GM20000 (cell line): Measurements from ENCODE around the gene CHRNA4.

ENCODE experiments used
- DNase-seq: peaks from one replicate; pipeline ENCODE4 v3.0.0; 2012; ENCODE audit warnings: low spot score
- CTCF ChIP-seq: IDR thresholded peaks from 2 replicates; pipeline ENCODE4 v1.5.1; 2012; ENCODE audit warnings: mild to moderate bottlenecking, control low read depth; ENCODE audit errors: extremely low read depth, missing control alignments

CHRNA4 gene

DNA sequence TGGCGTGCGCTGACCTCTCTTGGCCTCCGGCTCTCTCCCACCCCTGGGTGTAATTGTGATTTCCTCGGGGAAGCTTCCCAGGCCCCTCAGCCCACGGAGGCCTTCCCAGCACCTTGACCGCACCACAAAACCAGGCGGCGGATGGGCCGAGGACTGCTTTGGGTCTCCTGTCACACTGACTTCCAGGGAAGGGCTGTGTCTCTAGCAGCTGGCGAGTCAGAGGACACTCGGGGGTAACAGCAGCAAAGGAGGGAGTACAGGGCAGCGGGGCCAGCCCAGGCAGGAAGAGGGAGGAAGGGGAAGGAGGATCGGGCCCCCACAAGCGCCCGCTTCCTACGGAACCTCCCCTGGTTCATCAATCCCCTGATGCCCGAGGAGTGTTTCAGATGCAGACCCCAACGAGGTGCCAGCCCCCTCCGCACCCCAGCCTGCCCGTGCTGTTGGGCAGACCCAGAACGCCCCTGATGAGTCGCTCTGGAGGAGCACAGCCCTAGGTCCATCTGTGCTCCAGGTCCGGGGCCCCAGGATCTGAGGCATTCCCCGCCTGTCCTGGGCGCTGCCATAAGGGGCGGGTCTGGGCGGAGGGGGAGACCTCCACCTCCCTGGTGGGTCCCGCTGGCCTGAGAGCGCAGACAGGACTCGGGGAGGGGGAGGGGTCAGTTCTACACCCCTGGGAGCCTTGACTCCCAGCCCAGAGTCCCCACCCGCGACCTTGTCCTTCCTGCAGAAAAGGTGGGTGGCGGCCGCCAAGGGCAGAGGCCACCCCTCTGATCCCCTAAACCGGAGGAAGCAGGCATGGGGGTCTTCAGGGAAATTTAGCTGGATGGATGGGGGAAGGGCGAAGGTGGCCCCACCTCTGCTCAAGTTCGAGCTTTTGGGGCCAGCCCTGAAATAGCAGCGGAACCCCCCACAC lies 956 bp downstream of the CHRNA4 start:
- TF ChIP-seq CTCF: no peak
- DNase-seq: no peak

GRCh38 chr20:63359164-63359934 lies 1.8 kb downstream of the CHRNA4 start:
- no peak for TF ChIP-seq CTCF
- no peak for DNase-seq

DNA sequence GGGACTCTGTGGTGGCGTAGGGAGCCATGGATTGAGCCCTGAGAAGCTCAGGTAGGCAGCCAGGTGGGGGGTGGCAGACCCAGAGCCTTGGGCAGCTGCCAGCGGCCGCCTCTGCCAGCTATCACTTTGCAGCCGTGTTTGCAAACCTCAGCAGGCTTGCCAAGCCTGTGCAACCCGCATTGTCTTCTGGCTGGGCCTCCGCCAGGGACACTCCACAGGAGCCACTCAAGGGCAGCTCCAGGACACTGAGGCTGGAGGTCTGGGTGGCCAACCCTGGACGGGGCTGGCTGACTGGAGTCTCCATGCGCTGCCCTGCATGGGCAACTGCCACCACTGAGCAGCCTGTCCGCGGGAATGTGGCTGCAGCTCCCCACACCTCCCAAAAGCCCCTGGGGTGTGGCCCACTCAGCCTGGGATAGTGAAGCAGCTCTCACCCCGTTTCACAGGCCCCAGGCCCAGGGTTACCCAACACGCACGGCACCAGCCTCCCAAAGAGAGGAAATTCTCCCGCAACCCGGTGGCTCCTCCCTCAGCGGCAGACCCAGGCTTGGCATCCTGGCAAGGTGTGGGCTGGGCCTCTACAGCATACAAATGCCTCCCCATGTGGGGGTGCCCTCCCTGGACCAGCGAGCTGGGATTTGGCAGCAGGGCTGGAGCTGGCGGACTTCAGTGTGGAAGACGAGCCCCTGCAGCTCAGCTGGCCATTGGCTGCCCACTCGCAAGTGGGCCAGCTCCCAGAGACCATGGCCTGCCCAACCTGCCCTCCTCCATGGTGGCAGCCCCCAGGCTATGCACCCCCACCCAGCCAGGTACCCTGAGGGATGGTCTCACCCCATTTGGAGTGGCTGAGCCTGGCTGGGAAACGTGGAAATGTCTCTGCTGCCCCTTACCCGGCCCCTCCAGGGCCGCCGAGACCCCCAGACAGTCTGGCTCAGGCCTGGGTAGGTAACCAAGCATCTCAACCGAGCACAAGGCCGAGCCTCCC lies 2.9 kb downstream of the CHRNA4 start:
- no peak for TF ChIP-seq CTCF
- no peak for DNase-seq

- no peak for TF ChIP-seq CTCF
- DNase-seq: no peak
Observed at GRCh38 chr20:63356931-63357879, 3.9 kb downstream of the CHRNA4 start.

DNA sequence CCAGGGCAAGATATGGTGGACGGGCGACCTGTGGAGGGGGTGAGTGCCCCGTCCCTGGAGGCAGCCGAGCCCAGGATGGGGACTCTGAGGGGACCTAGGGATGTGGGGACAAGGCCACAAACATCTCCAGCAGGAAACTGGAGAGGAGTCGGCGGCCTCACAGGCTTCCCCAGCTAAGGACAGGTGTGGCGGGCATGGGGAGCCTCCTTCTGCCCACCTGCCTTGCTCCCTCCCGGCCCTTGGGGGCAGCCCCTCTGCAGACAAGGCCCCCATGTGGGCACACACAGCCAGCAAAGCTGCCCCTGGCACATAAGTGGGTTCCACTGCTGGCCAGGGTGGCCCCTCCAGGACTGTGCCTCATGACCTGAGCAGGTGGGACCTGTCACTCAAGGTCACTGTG lies 4.6 kb downstream of the CHRNA4 start:
- TF ChIP-seq CTCF: no peak
- no peak for DNase-seq

DNA sequence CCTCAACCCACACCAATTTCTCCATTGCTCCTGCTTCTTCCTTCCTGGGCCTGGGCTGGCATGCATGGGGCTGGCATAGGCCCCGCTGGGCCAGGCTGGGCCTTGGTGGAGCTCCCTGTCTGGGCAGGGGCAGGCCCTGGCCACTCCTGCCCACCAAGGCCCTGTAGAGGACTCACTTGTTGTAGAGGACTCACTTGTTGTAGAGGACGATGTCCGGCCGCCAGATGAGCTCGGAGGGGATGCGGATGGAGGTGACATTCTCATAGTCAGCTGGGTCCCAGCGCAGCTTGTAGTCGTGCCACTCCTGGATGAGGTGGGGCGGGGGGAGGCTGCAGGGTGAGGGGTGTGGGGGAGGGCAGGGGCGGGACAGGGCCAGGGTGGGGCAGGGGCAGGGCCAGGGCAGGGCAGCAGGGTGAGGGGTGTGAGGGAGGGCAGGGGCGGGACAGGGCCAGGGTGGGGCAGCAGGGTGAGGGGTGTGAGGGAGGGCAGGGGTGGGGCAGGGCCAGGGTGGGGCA lies 5.3 kb downstream of the CHRNA4 start:
- no peak for DNase-seq
- TF ChIP-seq CTCF: no peak
